ENCODE results near the gene PPP3R1. TPM values are rescaled to one million over a fixed set of nuclear protein-coding genes. Genes with fewer than 3 reads are reported as not detected.

Gene PPP3R1
- total and polyA plus RNA-seq, 9 of the 15 experiments (the other 6 are each of a cell fraction or from before 2014, with no cell fraction given) = 3.7 to 70.0 (median 24.8) TPM

GRCh38 chr2:68238955-68239822 is 13.1 kb downstream of the PPP3R1 start (continued):
- TF ChIP-seq MITF (IDR thresholded peaks at IDR 0.05) = no peak
- no peak for TF ChIP-seq RFX7 (CRISPR knock-in tag; IDR thresholded peaks at IDR 0.05)
- TF ChIP-seq CEBPZ (IDR thresholded peaks at IDR 0.05; ENCODE audit: borderline replicate concordance, low read depth, low read length) = no peak
- no peak for TF ChIP-seq ZKSCAN3 (CRISPR knock-in tag; IDR thresholded peaks at IDR 0.05)
- TF ChIP-seq TEAD1 (CRISPR knock-in tag; IDR thresholded peaks at IDR 0.05) = no peak
- TF ChIP-seq RBM39 (optimal IDR thresholded peaks at IDR 0.05; ENCODE audit: low read depth, low read length) = no peak
- no peak for TF ChIP-seq ZNF668 (CRISPR knock-in tag; IDR thresholded peaks at IDR 0.05)

All from K562 (cell line).